SK-N-SH (cell line): ENCODE data around the gene DCP1B. TPM values are rescaled to one million over a fixed set of nuclear protein-coding genes. Genes with fewer than 3 reads are reported as not detected.

ENCODE experiments used
- CTCF ChIA-PET: fragments of 300-600, 350-600 bp; formaldehyde crosslinking; extraction: SDS; loops from one replicate; lab custom pipeline; 2021; lab: Yijun Ruan, JAX
- POLR2A ChIA-PET: fragments of 350-600 bp; sonication (Branson Sonifier 250); formaldehyde crosslinking; extraction: SDS; loops from one replicate; lab custom pipeline; 2020; ENCODE audit warnings: antibody characterized with exemption, inconsistent platforms; lab: Yijun Ruan, JAX
- DNase-seq: peaks from one replicate; pipeline ENCODE4 v3.0.0; 2012
- H2AFZ ChIP-seq: fragments of 200-600 bp; sonication (generic); 2 replicates; pipeline ENCODE4 v1.8.1; 2016; ENCODE audit warnings: antibody characterized with exemption, mild to moderate bottlenecking, low read depth
- H3F3A ChIP-seq: fragments of 200-600 bp; sonication (generic); replicated peaks from 2 replicates; pipeline ENCODE3; 2016; ENCODE audit warnings: antibody characterized with exemption, mild to moderate bottlenecking; ENCODE audit not compliant: insufficient read depth
- H3K27ac ChIP-seq, 2 experiments: fragments of 200-500 bp in 1 of 2; fragments of 200-600 bp in 1 of 2; sonication (Bioruptor generic) in 1 of 2; sonication (generic), shearing (Covaris generic) in 1 of 2; 2 replicates each; pipeline versions ENCODE4 v1.5.1 to v1.6.1; 2014 to 2016; ENCODE audit warnings: low read depth in 2 of 2, inconsistent platforms in 1 of 2, low read length in 1 of 2, mild to moderate bottlenecking in 1 of 2, mixed read lengths in 1 of 2
- H3K27me3 ChIP-seq: fragments of 200-600 bp; sonication (generic), shearing (Covaris generic); 2 replicates; pipeline ENCODE4 v1.6.1; 2016; ENCODE audit warnings: mixed run types; ENCODE audit not compliant: insufficient read depth
- H3K36me3 ChIP-seq, 2 experiments: fragments of 200-500 bp in 1 of 2; fragments of 200-600 bp in 1 of 2; sonication (Bioruptor generic) in 1 of 2; sonication (generic) in 1 of 2; replicated peaks in 1 of 2; 2 replicates each; pipeline versions ENCODE3 to v1.5.1; 2014 to 2016; ENCODE audit warnings: low read length in 1 of 2, mild to moderate bottlenecking in 1 of 2; ENCODE audit not compliant: insufficient read depth in 2 of 2, control insufficient read depth in 1 of 2
- H3K4me1 ChIP-seq, 2 experiments: fragments of 200-500 bp in 1 of 2; fragments of 200-600 bp in 1 of 2; sonication (Bioruptor generic) in 1 of 2; sonication (generic), shearing (Covaris generic) in 1 of 2; 2 replicates each; pipeline versions ENCODE4 v1.5.1 to v1.6.1; 2014 to 2016; ENCODE audit warnings: low read depth in 1 of 2, low read length in 1 of 2, mixed run types in 1 of 2; ENCODE audit not compliant: insufficient read depth in 2 of 2, control insufficient read depth in 1 of 2
- H3K4me2 ChIP-seq: fragments of 200-600 bp; sonication (generic), shearing (Covaris generic); 2 replicates; pipeline ENCODE4 v1.6.1; 2017; ENCODE audit warnings: mixed run types
- H3K4me3 ChIP-seq, 2 experiments: fragments of 200-500 bp in 1 of 2; fragments of 200-600 bp in 1 of 2; sonication (Bioruptor generic) in 1 of 2; sonication (generic), shearing (Covaris generic) in 1 of 2; 2 replicates each; pipeline versions ENCODE4 v1.5.1 to v1.8.1; 2014 to 2016; ENCODE audit warnings: low read depth in 2 of 2, inconsistent platforms in 1 of 2, low read length in 1 of 2, mild to moderate bottlenecking in 1 of 2, mixed read lengths in 1 of 2, moderate library complexity in 1 of 2
- H3K79me2 ChIP-seq: fragments of 200-600 bp; sonication (generic); 2 replicates; pipeline ENCODE4 v1.8.1; 2017; ENCODE audit warnings: mild to moderate bottlenecking; ENCODE audit not compliant: insufficient read depth
- H3K9ac ChIP-seq: fragments of 200-600 bp; sonication (generic); 2 replicates; pipeline ENCODE4 v1.6.1; 2017; ENCODE audit warnings: mixed run types
- H3K9me2 ChIP-seq: fragments of 200-600 bp; sonication (generic); 2 replicates; pipeline ENCODE4 v1.6.1; 2017; ENCODE audit warnings: mixed run types
- H3K9me3 ChIP-seq: fragments of 200-600 bp; sonication (generic); 2 replicates; pipeline ENCODE4 v1.6.1; 2017; ENCODE audit warnings: mixed run types, mild to moderate bottlenecking, moderate library complexity
- H4K20me1 ChIP-seq: fragments of 200-600 bp; sonication (generic); 2 replicates; pipeline ENCODE4 v1.6.1; 2017; ENCODE audit warnings: mild to moderate bottlenecking, mixed run types; ENCODE audit not compliant: insufficient read depth
- CTCF ChIP-seq: fragments of 200-600 bp; sonication (generic); IDR thresholded peaks from 2 replicates; pipeline ENCODE4 v1.6.1; 2017; ENCODE audit warnings: antibody characterized with exemption, mild to moderate bottlenecking, moderate library complexity
- ELF1 ChIP-seq: IDR thresholded peaks from 2 replicates; pipeline ENCODE4 v1.4.0; 2012
- EP300 ChIP-seq, 2 experiments: IDR thresholded peaks; 2 replicates each; pipeline versions ENCODE4 v1.4.0 to v1.6.1; 2012; ENCODE audit warnings: borderline replicate concordance in 1 of 2, low read depth in 1 of 2, low read length in 1 of 2
- FOXJ3 ChIP-seq: sonication (generic); formaldehyde crosslinking; IDR thresholded peaks from 2 replicates; pipeline ENCODE4 v1.5.1; 2020; ENCODE audit warnings: mild to moderate bottlenecking, missing genetic modification reagents
- GABPA ChIP-seq: IDR thresholded peaks from 2 replicates; pipeline ENCODE4 v1.4.0; 2012; ENCODE audit warnings: low read depth, mild to moderate bottlenecking
- GATA2 ChIP-seq: sonication (generic); formaldehyde crosslinking; IDR thresholded peaks from 2 replicates; pipeline ENCODE4 v1.5.0; 2020; ENCODE audit warnings: mild to moderate bottlenecking, missing genetic modification reagents
- IRF3 ChIP-seq: fragments of 150-350 bp; IDR thresholded peaks from 2 replicates; pipeline ENCODE4 v1.6.1; 2016; ENCODE audit warnings: mild to moderate bottlenecking, low read depth, low read length
- MEF2A ChIP-seq: IDR thresholded peaks from 2 replicates; pipeline ENCODE4 v1.4.0; 2012; ENCODE audit warnings: low read depth, borderline replicate concordance
- MXI1 ChIP-seq: IDR thresholded peaks from 2 replicates; pipeline ENCODE4 v1.6.1; 2012; ENCODE audit warnings: mild to moderate bottlenecking, low read depth, low read length, improper control_type of control experiment
- NFIC ChIP-seq: IDR thresholded peaks from 2 replicates; pipeline ENCODE4 v1.4.0; 2012; ENCODE audit warnings: borderline replicate concordance
- POLR2AphosphoS5 ChIP-seq: IDR thresholded peaks from 2 replicates; pipeline ENCODE4 v1.6.1; 2012; ENCODE audit warnings: low read depth, low read length
- RAD21 ChIP-seq: IDR thresholded peaks from 2 replicates; pipeline ENCODE4 v1.6.1; 2012; ENCODE audit warnings: mild to moderate bottlenecking, low read length
- REST ChIP-seq: IDR thresholded peaks from 2 replicates; pipeline ENCODE4 v1.6.1; 2012; ENCODE audit warnings: mild to moderate bottlenecking, low read depth, low read length, moderate library complexity
- RFX5 ChIP-seq: IDR thresholded peaks from 2 replicates; pipeline ENCODE4 v1.6.1; 2012; ENCODE audit warnings: mild to moderate bottlenecking, improper control_type of control experiment, low read length
- TAF1 ChIP-seq: IDR thresholded peaks from 2 replicates; pipeline ENCODE4 v1.6.1; 2012; ENCODE audit warnings: low read depth, mild to moderate bottlenecking, low read length, moderate library complexity, borderline replicate concordance
- USF1 ChIP-seq: IDR thresholded peaks from 2 replicates; pipeline ENCODE4 v1.4.0; 2012; ENCODE audit warnings: low read depth, borderline replicate concordance
- YY1 ChIP-seq: IDR thresholded peaks from 2 replicates; pipeline ENCODE4 v1.4.0; 2012; ENCODE audit warnings: low read depth, mild to moderate bottlenecking
- ZBTB33 ChIP-seq: IDR thresholded peaks from 2 replicates; pipeline ENCODE4 v1.4.0; 2012; ENCODE audit warnings: low read depth, borderline replicate concordance
- WGBS: methylation state at CpG from one replicate; pipeline ENCODE4 v1.1.6; 2017; ENCODE audit warnings: low lambda C conversion rate; 5-methylcytosine and 5-hydroxymethylcytosine counted together
- polyA plus RNA-seq, 3 experiments: library from polyadenylated mRNA; depleted of rRNA; stranded (reverse); fragments of >200 nt; gene quantifications; 2 replicates each; pipeline ENCODE4 v1.2.3, GENCODE V29; 2012

DCP1B gene
- polyA plus RNA-seq, 1 of the 3 experiments (the other 2 are of a cell fraction): 18.8 TPM

- no peaks in the 10 kb centered on the region for H3K36me3 ChIP-seq
- no peaks in the 10 kb centered on the region; a peak in 1 of 4 replicates for H3K4me1 ChIP-seq
- no peak overlapping the region for H2AFZ ChIP-seq
- H3K27ac ChIP-seq: no peak overlapping the region
- TF ChIP-seq POLR2AphosphoS5: no peak
- no peak for TF ChIP-seq REST
- TF ChIP-seq YY1: no peak
- TF ChIP-seq MXI1: no peak
- no peak for TF ChIP-seq USF1
- no peak for TF ChIP-seq GATA2 (CRISPR knock-in tag)
- TF ChIP-seq ELF1: no peak
- TF ChIP-seq ZBTB33: no peak
- TF ChIP-seq NFIC: no peak
- TF ChIP-seq, all 33 proteins: peak for 0
- POLR2A ChIA-PET: no interaction called here
- 23% methylated on average over 3 of the region's 3 CpGs for WGBS
- CTCF ChIA-PET: interaction anchor here (0.8 kb wide), 1 partner anchor 9 kb away, joined by 3 read pairs; no protein-coding TSS in a partner anchor
- H3K9me2 ChIP-seq: no peaks in the 10 kb centered on the region
- no peak overlapping the region for H3K4me2 ChIP-seq
- H3K9me3 ChIP-seq: peaks cover 13% of the 10 kb centered on the region
- no peaks in the 10 kb centered on the region for H4K20me1 ChIP-seq
- H3K79me2 ChIP-seq: no peaks in the 10 kb centered on the region
- H3K4me3 ChIP-seq: no peak overlapping the region
- H3F3A ChIP-seq: no peaks in the 10 kb centered on the region
- H3K27me3 ChIP-seq: no peaks in the 10 kb centered on the region
- H3K9ac ChIP-seq: no peak overlapping the region
- no peak for DNase-seq
Observed at GRCh38 chr12:1906579-1906978, 97.7 kb downstream of the DCP1B start.

- H3F3A ChIP-seq: no peaks in the 10 kb centered on the region
- ChIA-PET POLR2A (no interaction called here), CTCF (no interaction called here)
- H3K4me2 ChIP-seq: no peak overlapping the region
- H3K27ac ChIP-seq: no peak overlapping the region
- no peaks in the 10 kb centered on the region for H4K20me1 ChIP-seq
- no peaks in the 10 kb centered on the region for H3K9me2 ChIP-seq
- peaks cover 13% of the 10 kb centered on the region for H3K9me3 ChIP-seq
- DNase-seq: no peak
- H3K4me3 ChIP-seq: no peak overlapping the region
- H3K79me2 ChIP-seq: no peaks in the 10 kb centered on the region
- no peak overlapping the region for H3K9ac ChIP-seq
- no peaks in the 10 kb centered on the region for H3K27me3 ChIP-seq
- no peaks in the 10 kb centered on the region; a peak in 1 of 4 replicates for H3K4me1 ChIP-seq
- H2AFZ ChIP-seq: no peak overlapping the region
- no peaks in the 10 kb centered on the region for H3K36me3 ChIP-seq
- TF ChIP-seq RAD21 (no peak), TAF1 (no peak), NFIC (no peak), MXI1 (no peak), GABPA (no peak), RFX5 (no peak), EP300 (IDR thresholded peaks at IDR 0.05; ENCODE audit: borderline replicate concordance in 1 of 2, low read depth in 1 of 2, low read length in 1 of 2) (no peak), CTCF (no peak), FOXJ3 (CRISPR knock-in tag) (no peak), ELF1 (no peak), MEF2A (no peak), IRF3 (no peak)
Observed at GRCh38 chr12:1904875-1905274, 99.4 kb downstream of the DCP1B start.
